ENCODE measurements around the gene IWS1.
"Not testable (repeated sequence)": the region's sequence is repeated elsewhere in the genome, so short reads cannot be mapped to it uniquely, and the experiment has no call there.

The IWS1 gene

GRCh38 chr2:127453392-127454171, 72.7 kb downstream of the IWS1 start:
- no peak for DNase-seq

GRCh38 chr2:127453013-127453391, 73.3 kb downstream of the IWS1 start:
- no peak for DNase-seq

- DNase-seq = not testable (repeated sequence)
Observed at GRCh38 chr2:127452423-127452822, 73.9 kb downstream of the IWS1 start.

- no peak for DNase-seq
Observed at GRCh38 chr2:127451981-127452380, 74.3 kb downstream of the IWS1 start.

- no peak for DNase-seq
Observed at GRCh38 chr2:127449898-127450297, 76.4 kb downstream of the IWS1 start.

GRCh38 chr2:127449414-127449813, 76.9 kb downstream of the IWS1 start:
- DNase-seq = no peak

- DNase-seq = no peak
Observed at GRCh38 chr2:127448526-127448925, 77.8 kb downstream of the IWS1 start.

GRCh38 chr2:127439343-127439742, 86.9 kb downstream of the IWS1 start:
- DNase-seq = no peak

- no peak for DNase-seq
Observed at GRCh38 chr2:127437781-127438726, 88.2 kb downstream of the IWS1 start.

GRCh38 chr2:127437056-127437455, 89.2 kb downstream of the IWS1 start:
- no peak for DNase-seq

- DNase-seq = no peak
Observed at GRCh38 chr2:127434515-127434914, 91.8 kb downstream of the IWS1 start.

GRCh38 chr2:127431408-127432023, 94.8 kb downstream of the IWS1 start:
- DNase-seq = no peak

Measured in stimulated activated CD4-positive, alpha-beta T cell treated with anti-CD3 and anti-CD28 coated beads, Interleukin-4, amount 100 ng/mL, for 4 hours (primary cell).